Stimulated activated CD4-positive, alpha-beta T cell treated with anti-CD3 and anti-CD28 coated beads, Interleukin-15, amount 100 ng/mL, for 48 hours (primary cell): Measurements from ENCODE around the gene FUNDC2.

Experiments
- DNase-seq, 2 donors: peaks; one replicate each; pipeline ENCODE4 v3.0.0-alpha.2; 2020; ENCODE audit warnings: low read depth in 2 of 2

The FUNDC2 gene

GRCh38 chrX:155023907-155024833 lies 2.5 kb upstream of the FUNDC2 start:
- no peak for DNase-seq

GRCh38 chrX:155026420-155026726 lies 271 bp upstream of the FUNDC2 start:
- DNase-seq: no peak

- no peak for DNase-seq
These were observed 944 bp downstream of the FUNDC2 start for GRCh38 chrX:155027509-155028066.

- DNase-seq: no peak
These were observed 1.5 kb downstream of the FUNDC2 start for GRCh38 chrX:155028129-155028528.

- DNase-seq: no peak
These were observed 2.2 kb downstream of the FUNDC2 start for GRCh38 chrX:155028877-155029291.

- no peak for DNase-seq
These were observed 5.0 kb downstream of the FUNDC2 start for GRCh38 chrX:155031657-155032056.

- no peak for DNase-seq
These were observed 9.0 kb downstream of the FUNDC2 start for GRCh38 chrX:155035688-155036087.

DNA sequence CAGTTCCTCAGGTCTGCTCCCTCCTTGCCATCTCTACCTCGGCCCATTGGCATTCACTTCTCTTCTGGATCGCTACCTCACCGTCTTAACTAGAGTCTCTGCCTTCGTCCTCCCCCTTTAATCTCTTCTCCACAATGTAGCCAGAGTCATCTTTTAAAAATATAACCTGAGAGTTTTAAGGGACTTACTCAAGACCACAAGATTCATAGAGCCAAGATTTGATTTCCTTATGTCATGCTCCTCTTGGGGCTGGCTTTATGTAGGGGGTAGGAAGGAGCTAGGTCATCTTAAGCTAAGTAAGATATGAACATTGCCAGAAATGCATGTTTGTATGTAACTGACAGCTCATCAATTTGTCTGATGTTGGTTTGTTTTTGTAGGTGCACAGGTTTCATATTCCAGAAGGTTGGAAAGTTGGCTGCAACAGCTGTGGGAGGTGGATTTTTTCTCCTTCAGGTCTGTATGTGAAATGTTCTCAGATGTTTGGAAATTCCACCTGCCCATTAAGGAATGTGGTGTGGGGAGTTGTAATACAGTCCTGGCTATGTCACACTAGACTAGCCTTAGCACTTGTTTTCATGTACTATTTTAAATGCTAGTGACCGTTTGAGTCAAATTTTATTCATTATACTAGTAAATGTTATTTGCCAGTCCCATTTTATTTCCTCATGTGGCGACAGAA lies 19.6 kb downstream of the FUNDC2 start:
- no peak for DNase-seq

GRCh38 chrX:155046811-155047528 lies 20.3 kb downstream of the FUNDC2 start:
- no peak for DNase-seq

GRCh38 chrX:155048977-155049619 lies 22.5 kb downstream of the FUNDC2 start:
- DNase-seq: peak in 1 of 2 donors; percentile 46

DNA sequence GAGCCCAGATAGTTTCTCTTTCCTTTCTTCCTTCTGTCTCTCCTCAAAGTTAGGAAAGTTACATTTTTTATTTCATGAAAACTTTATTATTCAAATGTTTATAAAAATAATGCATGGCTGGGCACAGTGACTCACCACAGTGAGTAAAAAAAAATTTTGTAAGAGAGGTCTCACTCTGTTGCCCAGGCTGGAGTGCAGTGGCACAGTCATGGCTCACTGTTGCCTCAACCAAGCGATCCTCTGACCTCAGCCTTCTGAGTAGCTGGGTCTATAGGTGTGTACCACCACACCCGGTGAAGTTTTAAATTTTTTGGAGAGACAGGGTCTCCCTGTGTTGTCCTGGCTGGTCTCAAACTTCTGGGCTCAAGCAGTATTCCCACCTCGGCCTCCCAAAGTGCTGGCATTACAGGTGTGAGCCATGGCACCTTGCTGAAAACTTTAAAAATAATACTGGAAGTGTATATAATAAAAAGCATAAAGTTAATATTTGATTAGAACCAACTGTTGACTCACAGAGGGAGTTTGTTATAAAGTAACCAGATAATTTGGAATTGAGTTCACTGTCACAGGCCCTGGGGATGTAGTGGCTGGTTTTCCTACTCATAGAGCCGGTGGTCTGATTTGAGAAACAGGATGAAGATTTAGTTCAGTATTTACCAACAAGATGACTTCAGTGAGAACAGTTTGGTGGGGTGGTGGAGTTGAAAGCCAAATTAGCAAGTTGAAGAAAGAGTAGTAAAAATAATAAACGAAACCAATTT lies 26.3 kb downstream of the FUNDC2 start:
- no peak for DNase-seq

- no peak for DNase-seq
These were observed 27.0 kb downstream of the FUNDC2 start for GRCh38 chrX:155053656-155054055.

DNA sequence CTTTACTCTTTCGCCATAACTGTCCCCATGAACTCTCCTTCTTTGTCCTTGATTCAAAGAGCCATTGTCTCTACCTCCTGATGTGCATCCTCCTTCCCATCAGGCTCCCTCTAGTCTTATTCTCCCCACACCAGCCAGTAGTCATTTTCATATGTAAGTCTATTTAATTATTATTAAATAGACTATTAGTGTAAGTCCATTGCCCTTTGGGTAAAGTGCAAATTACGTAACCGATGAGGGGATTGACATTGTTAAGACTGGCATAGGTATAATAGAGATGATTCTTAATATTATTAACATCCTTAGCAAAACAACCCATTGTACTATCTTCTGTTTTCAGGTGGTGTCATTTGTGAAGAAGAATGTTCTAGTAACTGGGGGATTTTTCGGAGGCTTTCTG lies 27.6 kb downstream of the FUNDC2 start:
- DNase-seq: no peak

DNA sequence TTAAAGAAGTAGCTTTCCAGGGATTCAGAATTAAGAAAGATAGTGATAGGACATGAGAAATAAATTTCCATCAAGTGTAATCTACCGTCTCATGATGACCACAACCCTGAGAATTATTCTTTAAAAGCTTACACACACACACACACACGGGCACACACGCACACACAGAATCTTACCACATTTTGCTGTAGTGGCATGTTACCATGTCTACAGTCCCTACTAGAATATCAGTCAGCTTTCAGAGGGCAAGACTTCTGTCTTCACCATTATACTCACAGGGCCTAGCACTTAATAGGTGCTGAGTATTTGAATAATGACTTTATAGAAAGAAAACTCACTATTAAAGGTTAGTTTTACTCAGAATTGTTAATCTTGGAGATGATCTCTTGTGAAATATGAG lies 28.9 kb downstream of the FUNDC2 start:
- DNase-seq: no peak

GRCh38 chrX:155056471-155056870 lies 29.8 kb downstream of the FUNDC2 start:
- DNase-seq: no peak

DNA sequence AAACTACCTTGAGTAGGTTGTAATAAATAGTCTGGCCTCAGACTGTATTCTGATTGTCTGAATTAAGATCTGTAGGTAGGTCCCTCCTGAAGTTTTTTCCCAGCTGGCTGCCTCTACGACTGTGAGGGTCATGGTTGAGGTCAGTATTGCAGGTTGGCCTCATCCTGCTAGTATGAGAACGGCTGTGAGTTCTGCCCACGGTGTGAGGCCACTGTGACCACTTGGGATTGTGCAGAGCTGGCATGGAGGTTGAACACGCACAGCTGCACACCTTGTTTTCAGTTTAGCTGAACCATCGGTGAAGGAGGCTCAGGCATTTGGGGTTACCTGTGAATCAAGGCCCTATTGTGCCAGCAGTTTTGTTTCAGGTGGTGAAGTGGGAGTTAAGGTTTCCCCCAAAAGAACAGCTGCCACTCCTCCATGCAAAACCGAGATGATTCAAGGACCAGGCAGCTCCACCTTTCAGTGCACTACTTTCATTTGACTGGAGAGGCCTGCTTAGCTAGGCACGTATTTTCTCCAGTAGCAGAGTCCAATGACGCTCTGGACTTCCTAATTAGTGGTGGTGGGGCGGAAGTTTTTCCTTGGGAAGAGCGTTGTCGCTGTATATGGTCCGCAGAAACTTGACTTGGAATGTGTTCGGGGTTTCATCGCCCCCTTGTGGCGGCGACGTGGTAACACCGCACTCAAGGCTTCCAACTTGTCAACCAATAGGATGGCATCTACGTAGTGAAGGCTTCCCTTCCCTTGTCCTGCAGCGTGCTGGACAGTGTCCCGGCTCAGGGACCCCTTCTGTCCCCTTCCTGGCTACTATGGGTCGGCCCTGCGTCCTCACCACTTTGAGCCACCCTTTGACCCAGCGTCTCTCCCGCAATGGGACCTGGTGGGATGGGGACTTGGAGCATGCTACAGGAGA lies 30.5 kb downstream of the FUNDC2 start:
- peak in 1 of 2 donors; percentile 38 for DNase-seq

DNA sequence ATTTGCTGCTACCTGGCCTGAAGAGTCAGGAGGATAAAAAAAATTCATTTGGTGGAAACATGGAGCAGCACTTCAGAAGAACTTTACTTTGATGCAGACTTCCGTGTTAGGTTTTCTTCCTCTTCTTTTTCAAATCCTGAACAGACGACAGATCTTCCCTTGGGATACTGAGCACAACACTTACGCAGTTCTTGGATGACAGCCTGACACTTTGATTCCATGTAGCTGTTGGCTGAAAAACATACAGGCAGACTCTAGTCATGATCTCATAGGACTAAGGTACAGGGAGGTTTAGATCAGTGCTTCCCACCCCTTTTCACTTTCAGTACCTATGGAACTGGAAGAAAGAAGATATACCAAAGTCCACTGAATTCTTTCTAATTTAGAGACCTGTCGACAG lies 35.1 kb downstream of the FUNDC2 start:
- no peak for DNase-seq

DNA sequence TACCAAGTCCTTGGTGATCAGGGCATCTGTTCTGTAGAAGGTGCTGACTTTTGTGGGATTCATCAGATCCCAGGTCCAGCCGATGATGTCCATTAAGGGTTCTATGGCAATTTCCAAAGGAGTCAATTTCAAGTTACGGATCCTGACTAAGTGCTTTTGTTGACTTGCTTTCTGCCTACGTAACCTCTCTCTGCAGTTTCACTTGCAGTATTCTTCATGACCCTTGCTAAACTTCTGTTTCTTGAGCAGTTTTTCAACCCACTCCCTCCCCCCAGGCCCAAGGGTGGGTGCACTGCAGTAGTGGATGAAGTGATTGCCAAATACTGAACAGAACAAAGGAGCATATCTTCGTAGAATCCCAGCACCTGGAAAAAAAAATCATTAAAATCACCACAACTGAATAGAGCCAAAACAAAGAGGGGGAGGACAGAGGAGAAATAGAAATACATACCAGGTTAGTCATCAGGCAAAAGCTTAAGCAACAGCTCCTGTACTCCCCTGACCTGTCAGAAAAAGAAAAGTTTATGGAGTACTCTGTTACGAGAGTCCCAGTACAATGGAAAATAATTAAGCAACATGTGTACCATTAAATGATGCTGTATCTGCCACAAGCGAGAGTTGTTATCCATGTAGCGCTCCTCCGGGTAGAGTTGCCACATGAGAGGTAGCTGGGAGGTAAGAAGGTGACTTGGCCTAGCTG lies 38.5 kb downstream of the FUNDC2 start:
- DNase-seq: no peak

- DNase-seq: no peak
These were observed 41.5 kb downstream of the FUNDC2 start for GRCh38 chrX:155068165-155068564.
